MM.1S (cell line): ENCODE results near the gene IGFBP1.

ENCODE experiments used
- DNase-seq: peaks from one replicate; pipeline ENCODE4 v3.0.0-alpha.2; 2015
- H2AFZ ChIP-seq: fragments of 300-600 bp; sonication (generic); 2 replicates; pipeline ENCODE4 v1.6.0; 2016; ENCODE audit warnings: antibody characterized with exemption, low read length
- H3F3A ChIP-seq: fragments of 300-600 bp; sonication (generic); 2 replicates; pipeline ENCODE4 v1.6.1; 2016; ENCODE audit warnings: mild to moderate bottlenecking, antibody characterized with exemption, low read length, moderate library complexity, mixed read lengths; ENCODE audit not compliant: insufficient read depth
- H3K27ac ChIP-seq: fragments of 300-600 bp; sonication (generic); 2 replicates; pipeline ENCODE4 v1.5.1; 2016; ENCODE audit warnings: mild to moderate bottlenecking, low read length
- H3K27me3 ChIP-seq: fragments of 300-600 bp; sonication (generic); replicated peaks from 2 replicates; pipeline ENCODE4 v1.6.0; 2016; ENCODE audit warnings: low read length; ENCODE audit not compliant: insufficient read depth
- H3K36me3 ChIP-seq: fragments of 300-600 bp; sonication (generic); replicated peaks from 2 replicates; pipeline ENCODE4 v1.6.1; 2016; ENCODE audit warnings: mild to moderate bottlenecking, low read length, mixed read lengths; ENCODE audit not compliant: insufficient read depth
- H3K4me1 ChIP-seq: fragments of 300-600 bp; sonication (generic); 2 replicates; pipeline ENCODE4 v1.6.1; 2016; ENCODE audit warnings: low read length, mixed read lengths
- H3K4me2 ChIP-seq: fragments of 300-600 bp; sonication (generic); 2 replicates; pipeline ENCODE4 v1.6.0; 2016; ENCODE audit warnings: low read depth, low read length
- H3K4me3 ChIP-seq: fragments of 300-600 bp; sonication (generic); 2 replicates; pipeline ENCODE4 v1.5.1; 2016; ENCODE audit warnings: low read length, mixed read lengths
- H3K79me2 ChIP-seq: fragments of 300-600 bp; sonication (generic); 2 replicates; pipeline ENCODE4 v1.6.1; 2016; ENCODE audit warnings: mixed run types, low read length, mixed read lengths
- H3K9ac ChIP-seq: fragments of 300-600 bp; sonication (generic); 2 replicates; pipeline ENCODE4 v1.6.1; 2016; ENCODE audit warnings: low read length, mixed read lengths
- H3K9me2 ChIP-seq: fragments of 300-600 bp; sonication (generic); replicated peaks from 2 replicates; pipeline ENCODE4 v1.6.1; 2016; ENCODE audit warnings: mild to moderate bottlenecking, low read length, mixed read lengths; ENCODE audit not compliant: insufficient read depth
- H3K9me3 ChIP-seq: fragments of 300-600 bp; sonication (generic); replicated peaks from 2 replicates; pipeline ENCODE4 v1.6.1; 2016; ENCODE audit warnings: mild to moderate bottlenecking, low read length, mixed read lengths; ENCODE audit not compliant: insufficient read depth
- H4K20me1 ChIP-seq: fragments of 300-600 bp; sonication (generic); 2 replicates; pipeline ENCODE4 v1.6.1; 2016; ENCODE audit warnings: mild to moderate bottlenecking, low read length, moderate library complexity, mixed read lengths; ENCODE audit not compliant: insufficient read depth
- EZH2 ChIP-seq: fragments of 300-600 bp; sonication (generic); optimal IDR thresholded peaks from 2 replicates; pipeline ENCODE3; 2017; ENCODE audit warnings: low read depth, mild to moderate bottlenecking, antibody characterized with exemption, low read length, mixed read lengths
- EZH2phosphoT487 ChIP-seq: fragments of 300-600 bp; sonication (generic); IDR thresholded peaks from 2 replicates; pipeline ENCODE4 v1.6.1; 2018; ENCODE audit warnings: antibody characterized with exemption, low read length
- TF ChIP-seq, protein P1 (sequence below): fragments of 300-600 bp; sonication (generic); IDR thresholded peaks from 2 replicates; pipeline ENCODE4 v1.5.1; 2016; ENCODE audit warnings: antibody characterized with exemption, low read length, mixed read lengths

The IGFBP1 gene

DNA sequence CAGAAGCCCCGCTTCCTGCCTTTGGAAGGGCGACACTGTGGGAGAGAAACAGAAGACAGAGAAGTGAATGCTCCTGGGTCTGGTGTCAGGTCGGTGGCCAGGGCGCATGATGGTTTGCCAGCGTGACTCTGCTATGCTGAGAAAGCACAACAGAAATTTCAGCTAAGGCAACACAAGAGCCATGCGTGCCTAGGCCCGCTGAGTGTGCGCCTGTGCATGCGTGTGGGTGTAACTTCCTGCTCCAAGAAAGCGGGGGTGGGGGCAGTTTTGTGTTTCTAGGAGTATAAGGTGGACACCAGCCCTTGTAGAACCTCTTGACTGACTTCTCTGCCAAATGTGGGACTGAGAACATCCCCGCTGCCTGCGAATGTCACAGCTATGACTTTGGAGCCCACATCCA, 26.6 kb downstream of the IGFBP1 start:
- no peaks in the 10 kb centered on the region for H3K27me3 ChIP-seq
- H3K36me3 ChIP-seq: no peaks in the 10 kb centered on the region
- peaks cover 14% of the 10 kb centered on the region; the same call in 1 of the 2 replicates for H3K4me1 ChIP-seq
- DNase-seq: no peak
- peaks cover under 1% of the 10 kb centered on the region; the same call in 1 of the 2 replicates for H3F3A ChIP-seq
- TF ChIP-seq EZH2phosphoT487 (no peak), EZH2 (no peak)
- TF ChIP-seq, protein P1, sequence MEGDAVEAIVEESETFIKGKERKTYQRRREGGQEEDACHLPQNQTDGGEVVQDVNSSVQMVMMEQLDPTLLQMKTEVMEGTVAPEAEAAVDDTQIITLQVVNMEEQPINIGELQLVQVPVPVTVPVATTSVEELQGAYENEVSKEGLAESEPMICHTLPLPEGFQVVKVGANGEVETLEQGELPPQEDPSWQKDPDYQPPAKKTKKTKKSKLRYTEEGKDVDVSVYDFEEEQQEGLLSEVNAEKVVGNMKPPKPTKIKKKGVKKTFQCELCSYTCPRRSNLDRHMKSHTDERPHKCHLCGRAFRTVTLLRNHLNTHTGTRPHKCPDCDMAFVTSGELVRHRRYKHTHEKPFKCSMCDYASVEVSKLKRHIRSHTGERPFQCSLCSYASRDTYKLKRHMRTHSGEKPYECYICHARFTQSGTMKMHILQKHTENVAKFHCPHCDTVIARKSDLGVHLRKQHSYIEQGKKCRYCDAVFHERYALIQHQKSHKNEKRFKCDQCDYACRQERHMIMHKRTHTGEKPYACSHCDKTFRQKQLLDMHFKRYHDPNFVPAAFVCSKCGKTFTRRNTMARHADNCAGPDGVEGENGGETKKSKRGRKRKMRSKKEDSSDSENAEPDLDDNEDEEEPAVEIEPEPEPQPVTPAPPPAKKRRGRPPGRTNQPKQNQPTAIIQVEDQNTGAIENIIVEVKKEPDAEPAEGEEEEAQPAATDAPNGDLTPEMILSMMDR: no peak
- H4K20me1 ChIP-seq: no peaks in the 10 kb centered on the region
- H3K9ac ChIP-seq: no peak overlapping the region
- no peaks in the 10 kb centered on the region for H3K9me3 ChIP-seq
- H3K79me2 ChIP-seq: no peaks in the 10 kb centered on the region
- no peak overlapping the region for H2AFZ ChIP-seq
- no peaks in the 10 kb centered on the region for H3K9me2 ChIP-seq
- H3K4me3 ChIP-seq: no peak overlapping the region
- no peak overlapping the region for H3K4me2 ChIP-seq
- no peak overlapping the region for H3K27ac ChIP-seq

DNA sequence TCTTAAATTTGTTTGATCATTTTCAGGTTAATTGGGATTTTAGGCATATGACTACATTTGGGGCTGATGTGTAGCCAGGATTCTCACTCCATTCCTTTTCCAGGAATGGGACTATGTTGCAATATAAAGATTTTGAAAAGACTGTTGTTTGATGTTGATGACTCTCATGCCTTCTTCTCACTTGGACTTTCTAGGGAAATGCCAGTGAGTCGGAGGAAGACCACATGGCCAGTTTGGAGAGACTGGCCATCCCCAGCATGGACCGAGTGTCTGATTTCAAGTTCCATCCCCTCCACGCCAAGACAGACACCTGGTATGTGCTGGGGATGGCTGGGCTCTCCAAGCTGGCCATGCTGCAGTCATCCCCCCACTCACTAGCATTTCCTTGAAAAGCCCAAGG, 27.3 kb downstream of the IGFBP1 start:
- Histone ChIP-seq H3K4me1 (peaks cover 14% of the 10 kb centered on the region; the same call in 1 of the 2 replicates), H4K20me1 (no peaks in the 10 kb centered on the region), H3K9ac (no peak overlapping the region), H3F3A (peaks cover 6% of the 10 kb centered on the region; the same call in 1 of the 2 replicates), H3K4me2 (no peak overlapping the region), H3K27me3 (no peaks in the 10 kb centered on the region), H3K27ac (no peak overlapping the region), H3K9me3 (no peaks in the 10 kb centered on the region), H3K79me2 (no peaks in the 10 kb centered on the region), H3K36me3 (no peaks in the 10 kb centered on the region), H2AFZ (no peak overlapping the region), H3K9me2 (no peaks in the 10 kb centered on the region), H3K4me3 (no peak overlapping the region)
- no peak for TF ChIP-seq EZH2phosphoT487
- TF ChIP-seq, protein P1: no peak
- TF ChIP-seq EZH2: no peak
- no peak for DNase-seq

- Histone ChIP-seq H2AFZ (no peak overlapping the region), H3K27ac (no peak overlapping the region), H4K20me1 (no peaks in the 10 kb centered on the region), H3K27me3 (no peaks in the 10 kb centered on the region), H3K79me2 (no peaks in the 10 kb centered on the region), H3K9ac (no peak overlapping the region), H3K4me3 (no peak overlapping the region), H3K36me3 (no peaks in the 10 kb centered on the region), H3K4me1 (peaks cover 21% of the 10 kb centered on the region; the same call in 1 of the 2 replicates), H3K9me3 (no peaks in the 10 kb centered on the region), H3K4me2 (no peak overlapping the region), H3K9me2 (no peaks in the 10 kb centered on the region), H3F3A (peaks cover 13% of the 10 kb centered on the region)
- no peak for DNase-seq
- TF ChIP-seq, protein P1: no peak
- no peak for TF ChIP-seq EZH2phosphoT487
- no peak for TF ChIP-seq EZH2
Observed at GRCh38 chr7:45917064-45917463, 28.8 kb downstream of the IGFBP1 start.
